Measurements from ENCODE around the gene FAM13C.

Gene FAM13C

GRCh38 chr10:59361663-59362143, 646 bp downstream of the FAM13C start:
- DNase-seq (ENCODE audit: low read depth) = no peak

GRCh38 chr10:59360605-59361405, 1.5 kb downstream of the FAM13C start:
- DNase-seq (ENCODE audit: low read depth) = no peak

- no peak for DNase-seq (ENCODE audit: low read depth)
These were observed 3.8 kb downstream of the FAM13C start for GRCh38 chr10:59358576-59358975.

GRCh38 chr10:59354434-59354833, 7.9 kb downstream of the FAM13C start:
- DNase-seq (ENCODE audit: low read depth) = no peak

- DNase-seq (ENCODE audit: low read depth) = no peak
These were observed 11.8 kb downstream of the FAM13C start for GRCh38 chr10:59350558-59350957.

- DNase-seq (ENCODE audit: low read depth) = no peak
These were observed 16.0 kb downstream of the FAM13C start for GRCh38 chr10:59346321-59346720.

GRCh38 chr10:59342723-59343122, 19.6 kb downstream of the FAM13C start:
- no peak for DNase-seq (ENCODE audit: low read depth)

GRCh38 chr10:59342000-59342399, 20.3 kb downstream of the FAM13C start:
- DNase-seq (ENCODE audit: low read depth) = no peak

- DNase-seq (ENCODE audit: low read depth) = no peak
These were observed 22.1 kb downstream of the FAM13C start for GRCh38 chr10:59340285-59340684.

GRCh38 chr10:59339351-59339750, 23.0 kb downstream of the FAM13C start:
- DNase-seq (ENCODE audit: low read depth) = no peak

GRCh38 chr10:59337201-59337652, 25.1 kb downstream of the FAM13C start:
- no peak for DNase-seq (ENCODE audit: low read depth)

GRCh38 chr10:59336632-59337031, 25.7 kb downstream of the FAM13C start:
- no peak for DNase-seq (ENCODE audit: low read depth)

GRCh38 chr10:59335497-59335896, 26.9 kb downstream of the FAM13C start:
- no peak for DNase-seq (ENCODE audit: low read depth)

- DNase-seq (ENCODE audit: low read depth) = no peak
These were observed 28.6 kb downstream of the FAM13C start for GRCh38 chr10:59333701-59334100.

GRCh38 chr10:59332581-59332980, 29.8 kb downstream of the FAM13C start:
- no peak for DNase-seq (ENCODE audit: low read depth)

GRCh38 chr10:59331661-59332060, 30.7 kb downstream of the FAM13C start:
- no peak for DNase-seq (ENCODE audit: low read depth)

- DNase-seq (ENCODE audit: low read depth) = no peak
These were observed 37.2 kb downstream of the FAM13C start for GRCh38 chr10:59325116-59325515.

- DNase-seq (ENCODE audit: low read depth) = no peak
These were observed 37.8 kb downstream of the FAM13C start for GRCh38 chr10:59324597-59324996.

- DNase-seq (ENCODE audit: low read depth) = no peak
These were observed 38.4 kb downstream of the FAM13C start for GRCh38 chr10:59323831-59324401.

- DNase-seq (ENCODE audit: low read depth) = no peak
These were observed 39.3 kb downstream of the FAM13C start for GRCh38 chr10:59323036-59323459.

- DNase-seq (ENCODE audit: low read depth) = no peak
These were observed 40.2 kb downstream of the FAM13C start for GRCh38 chr10:59322131-59322530.

- DNase-seq (ENCODE audit: low read depth) = no peak
These were observed 42.0 kb downstream of the FAM13C start for GRCh38 chr10:59320355-59320754.

GRCh38 chr10:59319854-59320253, 42.5 kb downstream of the FAM13C start:
- no peak for DNase-seq (ENCODE audit: low read depth)

- no peak for DNase-seq (ENCODE audit: low read depth)
These were observed 45.3 kb downstream of the FAM13C start for GRCh38 chr10:59317066-59317465.

Measured in ELR (cell line).